Peyer's patch (tissue), 4 donors: Measurements from ENCODE around the gene WWC1. TPM values are rescaled to one million over a fixed set of nuclear protein-coding genes. Genes with fewer than 3 reads are reported as not detected.
A peak's percentile ranks its signal among the peaks of the same experiment; 100 is the strongest.

Source experiments
- DNase-seq, 3 donors: peaks; one replicate each; pipeline ENCODE4 v3.0.0-alpha.2; 2017 to 2019
- H3K27ac ChIP-seq, 4 donors: fragments of 200-600 bp; sonication (generic); one replicate each; pipeline ENCODE4 v1.5.1; 2016 to 2019
- H3K27me3 ChIP-seq, 2 donors: fragments of 200-600 bp; sonication (generic); one replicate each; pipeline ENCODE4 v1.5.1; 2019
- H3K36me3 ChIP-seq, 3 donors: fragments of 200-600 bp; sonication (generic); one replicate each; pipeline ENCODE4 v1.5.1; 2016 to 2019
- H3K4me1 ChIP-seq, 4 donors: fragments of 200-600 bp; sonication (generic); one replicate each; pipeline ENCODE4 v1.5.1; 2016 to 2019
- H3K4me3 ChIP-seq, 4 donors: fragments of 200-600 bp; sonication (generic); 1 replicate in 3 of 4; 2 replicates in 1 of 4; pipeline ENCODE4 v1.5.1; 2016 to 2019; ENCODE audit warnings: mild to moderate bottlenecking in 1 of 4
- H3K9me3 ChIP-seq, 4 donors: fragments of 200-600 bp; sonication (generic); one replicate each; pipeline ENCODE4 v1.5.1; 2016 to 2019; ENCODE audit warnings: mild to moderate bottlenecking in 1 of 4
- CTCF ChIP-seq, 6 experiments: fragments of 450-650 bp in 4 of 6; fragments of 200-600 bp in 2 of 6; sonication (generic) in 1 of 6; IDR thresholded peaks; one replicate each; pipeline ENCODE4 v1.5.1; 2017 to 2019; ENCODE audit warnings: antibody characterized with exemption in 6 of 6, mild to moderate bottlenecking in 3 of 6, moderate library complexity in 1 of 6
- POLR2A ChIP-seq, 2 donors: fragments of 450-650 bp; IDR thresholded peaks; one replicate each; pipeline ENCODE4 v1.5.1; 2017; ENCODE audit warnings: antibody characterized with exemption in 2 of 2, mild to moderate bottlenecking in 2 of 2, moderate library complexity in 2 of 2
- total RNA-seq, 4 donors: library from RNA; depleted of rRNA; stranded (reverse); fragments of >200 nt; gene quantifications; one replicate each; pipeline ENCODE4 v1.1.0, GENCODE V29; 2016

WWC1 gene
- total RNA-seq, 4 donors from 2014 or later, result 47.0 to 63.2 (median 52.8) TPM

GRCh38 chr5:168292786-168293696 lies 1.6 kb downstream of the WWC1 start:
- no peak for TF ChIP-seq CTCF (IDR thresholded peaks at IDR 0.05)
- TF ChIP-seq POLR2A (IDR thresholded peaks at IDR 0.05), result no peak
- no peak for DNase-seq
- Histone ChIP-seq H3K4me1 (peaks cover 0 to 25% (median 4%) of the 10 kb centered on the region in 4 donors), H3K9me3 (peaks cover 0 to 3% (median 0%) of the 10 kb centered on the region in 4 donors), H3K4me3 (peak overlapping the region; percentile 51 to 74 (median 56)), H3K27ac (peak overlapping the region in 3 of 4 donors; percentile 59 to 86 (median 69)), H3K27me3 (no peaks in the 10 kb centered on the region), H3K36me3 (no peaks in the 10 kb centered on the region)

GRCh38 chr5:168295574-168296201 lies 4.2 kb downstream of the WWC1 start:
- DNase-seq, result no peak
- Histone ChIP-seq H3K4me1 (peaks cover 0 to 23% (median 4%) of the 10 kb centered on the region in 4 donors), H3K9me3 (peaks cover 0 to 3% (median 0%) of the 10 kb centered on the region in 4 donors), H3K36me3 (no peaks in the 10 kb centered on the region), H3K27ac (no peak overlapping the region), H3K27me3 (no peaks in the 10 kb centered on the region), H3K4me3 (no peak overlapping the region)
- TF ChIP-seq CTCF (IDR thresholded peaks at IDR 0.05), result no peak
- TF ChIP-seq POLR2A (IDR thresholded peaks at IDR 0.05), result no peak

- H3K9me3 ChIP-seq, result peaks cover 0 to 3% (median 0%) of the 10 kb centered on the region in 4 donors
- H3K4me1 ChIP-seq, result peaks cover 0 to 15% (median 4%) of the 10 kb centered on the region in 4 donors
- H3K4me3 ChIP-seq, result no peak overlapping the region
- DNase-seq, result no peak
- no peaks in the 10 kb centered on the region for H3K36me3 ChIP-seq
- TF ChIP-seq CTCF (IDR thresholded peaks at IDR 0.05), result no peak
- TF ChIP-seq POLR2A (IDR thresholded peaks at IDR 0.05), result no peak
- H3K27me3 ChIP-seq, result no peaks in the 10 kb centered on the region
- no peak overlapping the region for H3K27ac ChIP-seq
Measured at GRCh38 chr5:168296682-168297081, 5.2 kb downstream of the WWC1 start.

GRCh38 chr5:168298949-168299348 lies 7.5 kb downstream of the WWC1 start:
- TF ChIP-seq POLR2A (IDR thresholded peaks at IDR 0.05) (no peak), CTCF (IDR thresholded peaks at IDR 0.05) (no peak)
- DNase-seq, result no peak
- Histone ChIP-seq H3K36me3 (no peaks in the 10 kb centered on the region), H3K9me3 (no peaks in the 10 kb centered on the region), H3K4me1 (peaks cover 0 to 14% (median 0%) of the 10 kb centered on the region in 4 donors), H3K4me3 (no peak overlapping the region), H3K27me3 (no peaks in the 10 kb centered on the region), H3K27ac (no peak overlapping the region)

- no peaks in the 10 kb centered on the region for H3K9me3 ChIP-seq
- H3K27ac ChIP-seq, result no peak overlapping the region
Measured at GRCh38 chr5:168299372-168299771, 7.9 kb downstream of the WWC1 start.

More at GRCh38 chr5:168299372-168299771, 7.9 kb downstream of the WWC1 start:
- H3K36me3 ChIP-seq, result no peaks in the 10 kb centered on the region
- H3K4me1 ChIP-seq, result peaks cover 0 to 14% (median 0%) of the 10 kb centered on the region in 4 donors
- no peaks in the 10 kb centered on the region for H3K27me3 ChIP-seq
- TF ChIP-seq CTCF (IDR thresholded peaks at IDR 0.05) (no peak), POLR2A (IDR thresholded peaks at IDR 0.05) (no peak)
- DNase-seq, result no peak
- H3K4me3 ChIP-seq, result no peak overlapping the region
